ENCODE measurements around the gene CBX6. TPM values are rescaled to one million over a fixed set of nuclear protein-coding genes. Genes with fewer than 3 reads are reported as not detected.

The CBX6 gene
- total RNA-seq, 1 experiment from 2014 or later = 90.0 TPM

GRCh38 chr22:38828191-38828590 lies 43.8 kb downstream of the CBX6 start:
- no peak overlapping the region for H3K27ac ChIP-seq (ENCODE audit: low read depth, low read length)
- DNase-seq (ENCODE audit: low read depth, low spot score) = no peak
- no peaks in the 10 kb centered on the region for H3K9me3 ChIP-seq (ENCODE audit: control insufficient read depth in 1 of 2, insufficient read depth in 1 of 2, low read depth in 1 of 2, low read length in 2 of 2)
- TF ChIP-seq POLR2AphosphoS5 (IDR thresholded peaks at IDR 0.05; ENCODE audit: low read depth, low read length) = no peak
- no peak for TF ChIP-seq SIN3A (IDR thresholded peaks at IDR 0.05; ENCODE audit: low read depth)
- TF ChIP-seq POLR2A (IDR thresholded peaks at IDR 0.05; ENCODE audit: borderline replicate concordance, extremely low read depth, insufficient read depth, insufficient read length) = no peak
- no peak for TF ChIP-seq TCF7L2 (IDR thresholded peaks at IDR 0.05; ENCODE audit: borderline replicate concordance, extremely low read depth, insufficient read depth, insufficient read length)
- no peak for TF ChIP-seq EZH2 (IDR thresholded peaks at IDR 0.05)
- H3K9me2 ChIP-seq (ENCODE audit: insufficient read depth) = no peaks in the 10 kb centered on the region
- H3K27me3 ChIP-seq (ENCODE audit: insufficient read depth, low read length) = no peaks in the 10 kb centered on the region
- no peak overlapping the region for H3K9ac ChIP-seq (ENCODE audit: low read length)
- H4K20me1 ChIP-seq (ENCODE audit: insufficient read depth) = no peaks in the 10 kb centered on the region
- H3K36me3 ChIP-seq (ENCODE audit: control insufficient read depth in 1 of 2, insufficient read depth in 2 of 2, low read length in 2 of 2) = no peaks in the 10 kb centered on the region
- H3K4me1 ChIP-seq (ENCODE audit: control insufficient read depth in 1 of 2, insufficient read depth in 2 of 2, low read length in 2 of 2) = peaks cover 5 to 15% of the 10 kb centered on the region in 2 experiments
- no TSS peak for BruUV-seq (replicated peaks)
- intact Hi-C loops (cut with micrococcal nuclease) = no loop called here
- H2AFZ ChIP-seq (ENCODE audit: low read depth, low read length, poor library complexity, severe bottlenecking) = no peak overlapping the region
- no peak overlapping the region for H3K4me2 ChIP-seq (ENCODE audit: low read length)
- H3K79me2 ChIP-seq (ENCODE audit: insufficient read depth, low read length) = no peaks in the 10 kb centered on the region
- ChIA-PET CTCF (no interaction called here), RAD21 (ENCODE audit: low non-redundant PET in 1 of 2, low total read pairs in 2 of 2, uncharacterized antibody in 2 of 2, unreplicated experiment in 2 of 2) (no interaction called here), POLR2A (no interaction called here)
- ATAC-seq = no peak
- no peak overlapping the region for H3K4me3 ChIP-seq (replicated peaks in 1 of 2; ENCODE audit: low read depth in 1 of 2, low read length in 2 of 2)

DNA sequence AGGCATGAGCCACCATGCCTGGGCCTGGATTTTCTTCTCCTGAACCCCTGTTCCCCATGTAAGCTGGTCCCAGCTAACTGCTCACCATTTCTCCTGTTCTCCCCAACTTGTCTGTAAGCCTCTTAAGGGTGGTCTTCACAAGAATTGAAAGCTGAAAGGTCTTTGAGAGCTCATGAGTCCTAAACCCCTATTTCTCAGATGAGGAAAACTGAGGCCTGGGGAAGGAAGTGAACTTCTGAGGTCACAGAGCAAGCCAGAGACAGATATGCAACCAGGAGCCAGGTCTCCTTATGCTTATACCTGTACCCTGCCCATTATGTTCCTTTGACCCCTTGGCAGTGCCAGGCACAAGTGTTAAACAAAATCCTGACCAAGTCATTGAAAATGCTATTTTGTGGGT lies 44.5 kb downstream of the CBX6 start:
- DNase-seq (ENCODE audit: low read depth, low spot score) = no peak
- Histone ChIP-seq H3K36me3 (ENCODE audit: control insufficient read depth in 1 of 2, insufficient read depth in 2 of 2, low read length in 2 of 2) (no peaks in the 10 kb centered on the region), H3K27me3 (ENCODE audit: insufficient read depth, low read length) (no peaks in the 10 kb centered on the region), H4K20me1 (ENCODE audit: insufficient read depth) (no peaks in the 10 kb centered on the region), H2AFZ (ENCODE audit: low read depth, low read length, poor library complexity, severe bottlenecking) (no peak overlapping the region), H3K9ac (ENCODE audit: low read length) (no peak overlapping the region), H3K9me3 (ENCODE audit: control insufficient read depth in 1 of 2, insufficient read depth in 1 of 2, low read depth in 1 of 2, low read length in 2 of 2) (no peaks in the 10 kb centered on the region), H3K4me1 (ENCODE audit: control insufficient read depth in 1 of 2, insufficient read depth in 2 of 2, low read length in 2 of 2) (peaks cover 5 to 15% of the 10 kb centered on the region in 2 experiments), H3K4me3 (replicated peaks in 1 of 2; ENCODE audit: low read depth in 1 of 2, low read length in 2 of 2) (no peak overlapping the region), H3K4me2 (ENCODE audit: low read length) (no peak overlapping the region), H3K79me2 (ENCODE audit: insufficient read depth, low read length) (no peaks in the 10 kb centered on the region), H3K9me2 (ENCODE audit: insufficient read depth) (no peaks in the 10 kb centered on the region), H3K27ac (ENCODE audit: low read depth, low read length) (no peak overlapping the region)
- ATAC-seq = no peak
- intact Hi-C loops (cut with micrococcal nuclease) = no loop called here
- ChIA-PET POLR2A (no interaction called here), CTCF (no interaction called here), RAD21 (ENCODE audit: low non-redundant PET in 1 of 2, low total read pairs in 2 of 2, uncharacterized antibody in 2 of 2, unreplicated experiment in 2 of 2) (no interaction called here)
- BruUV-seq (replicated peaks) = no TSS peak
- TF ChIP-seq SP1 (IDR thresholded peaks at IDR 0.05; ENCODE audit: low read depth) = no peak
- TF ChIP-seq TCF7L2 (IDR thresholded peaks at IDR 0.05; ENCODE audit: borderline replicate concordance, extremely low read depth, insufficient read depth, insufficient read length) = no peak
- no peak for TF ChIP-seq JUND (IDR thresholded peaks at IDR 0.05)
- no peak for TF ChIP-seq SRF (IDR thresholded peaks at IDR 0.05; ENCODE audit: low read depth)
- TF ChIP-seq EZH2 (IDR thresholded peaks at IDR 0.05) = no peak
- TF ChIP-seq RAD21 (IDR thresholded peaks at IDR 0.05; ENCODE audit: low read depth) = no peak

All from HCT116 (cell line).